Activated T-helper 2 cell treated with anti-CD3 and anti-CD28 coated beads, Interferon-gamma antibody, Interleukin-2, Interleukin-4, amounts not matched to agents 10 μg/mL and 5 μg/mL and 100 μg/mL, durations not matched to agents 14 hours and 24 hours and 36 hours (primary cell): ENCODE measurements around the gene GRB10. TPM values are rescaled to one million over a fixed set of nuclear protein-coding genes. Genes with fewer than 3 reads are reported as not detected.

Source experiments
- DNase-seq: peaks from one replicate; pipeline ENCODE4 v3.0.0; 2021; ENCODE audit warnings: low spot score
- H3K27ac Mint-ChIP-seq: one replicate; pipeline ENCODE4 v1.8.0; 2021; ENCODE audit warnings: mixed read lengths
- H3K27me3 Mint-ChIP-seq: one replicate; pipeline ENCODE4 v1.8.0; 2021; ENCODE audit warnings: low read depth, mixed read lengths
- H3K36me3 Mint-ChIP-seq: one replicate; pipeline ENCODE4 v1.8.0; 2021; ENCODE audit warnings: low read depth, mixed read lengths
- H3K4me1 Mint-ChIP-seq: one replicate; pipeline ENCODE4 v1.8.0; 2021; ENCODE audit warnings: low read depth, mixed read lengths
- H3K4me3 Mint-ChIP-seq: one replicate; pipeline ENCODE4 v1.8.0; 2021; ENCODE audit warnings: low read depth, mild to moderate bottlenecking, moderate library complexity, mixed read lengths
- H3K9me3 Mint-ChIP-seq: one replicate; pipeline ENCODE4 v1.8.0; 2021; ENCODE audit warnings: mixed read lengths
- intact Hi-C: fragments of 100-400 bp; cut with micrococcal nuclease; formaldehyde crosslinking; loops from one replicate; pipeline ENCODE4 v1.15.1; 2023
- total RNA-seq: library from RNA; stranded (reverse); gene quantifications from 2 replicates; pipeline ENCODE4 v1.2.3, GENCODE V29; 2022

The GRB10 gene
- total RNA-seq, 1 donor from 2014 or later: 2.3 TPM

GRCh38 chr7:50684713-50685075 lies 98.0 kb downstream of the GRB10 start:
- intact Hi-C loops: no loop called here
- Mint-ChIP-seq H3K36me3 (no peaks in the 10 kb centered on the region), H3K4me1 (no peaks in the 10 kb centered on the region), H3K4me3 (no peak overlapping the region), H3K9me3 (no peaks in the 10 kb centered on the region), H3K27me3 (peaks cover 21% of the 10 kb centered on the region), H3K27ac (no peak overlapping the region)
- no peak for DNase-seq

- no peaks in the 10 kb centered on the region for H3K9me3 Mint-ChIP-seq
- no peak overlapping the region for H3K27ac Mint-ChIP-seq
- no peak for DNase-seq
- intact Hi-C loops: no loop called here
- no peaks in the 10 kb centered on the region for H3K36me3 Mint-ChIP-seq
- peaks cover 23% of the 10 kb centered on the region for H3K27me3 Mint-ChIP-seq
- H3K4me1 Mint-ChIP-seq: peaks cover 2% of the 10 kb centered on the region
- no peak overlapping the region for H3K4me3 Mint-ChIP-seq
These were observed 98.5 kb downstream of the GRB10 start for GRCh38 chr7:50684011-50684712.

GRCh38 chr7:50682573-50682972 lies 100.1 kb downstream of the GRB10 start:
- no peak for DNase-seq
- Mint-ChIP-seq H3K27me3 (peaks cover 21% of the 10 kb centered on the region), H3K4me1 (peaks cover 4% of the 10 kb centered on the region), H3K36me3 (no peaks in the 10 kb centered on the region), H3K27ac (no peak overlapping the region), H3K9me3 (no peaks in the 10 kb centered on the region), H3K4me3 (no peak overlapping the region)
- intact Hi-C loops: no loop called here

- Mint-ChIP-seq H3K4me3 (no peak overlapping the region), H3K27ac (no peak overlapping the region), H3K4me1 (peaks cover 4% of the 10 kb centered on the region), H3K27me3 (peaks cover 20% of the 10 kb centered on the region), H3K9me3 (no peaks in the 10 kb centered on the region), H3K36me3 (no peaks in the 10 kb centered on the region)
- intact Hi-C loops: no loop called here
- DNase-seq: no peak
These were observed 100.6 kb downstream of the GRB10 start for GRCh38 chr7:50682079-50682478.

GRCh38 chr7:50681432-50682045 lies 101.2 kb downstream of the GRB10 start:
- intact Hi-C loops: no loop called here
- no peaks in the 10 kb centered on the region for H3K9me3 Mint-ChIP-seq
- peaks cover 4% of the 10 kb centered on the region for H3K4me1 Mint-ChIP-seq
- no peak overlapping the region for H3K27ac Mint-ChIP-seq
- no peak for DNase-seq
- H3K27me3 Mint-ChIP-seq: peaks cover 20% of the 10 kb centered on the region
- H3K36me3 Mint-ChIP-seq: no peaks in the 10 kb centered on the region
- no peak overlapping the region for H3K4me3 Mint-ChIP-seq

GRCh38 chr7:50679218-50680007 lies 103.3 kb downstream of the GRB10 start:
- Mint-ChIP-seq H3K27me3 (peaks cover 11% of the 10 kb centered on the region), H3K36me3 (no peaks in the 10 kb centered on the region), H3K27ac (no peak overlapping the region), H3K4me3 (no peak overlapping the region), H3K9me3 (no peaks in the 10 kb centered on the region), H3K4me1 (peaks cover 4% of the 10 kb centered on the region)
- intact Hi-C loops: loop anchor here (1.0 kb wide), 3 partner anchors 65 to 587 kb away; no protein-coding TSS in a partner anchor
- DNase-seq: no peak

- Mint-ChIP-seq H3K9me3 (no peaks in the 10 kb centered on the region), H3K4me3 (no peak overlapping the region), H3K27ac (no peak overlapping the region), H3K4me1 (peaks cover 4% of the 10 kb centered on the region), H3K36me3 (no peaks in the 10 kb centered on the region), H3K27me3 (peaks cover 9% of the 10 kb centered on the region)
- no peak for DNase-seq
- intact Hi-C loops: no loop called here
These were observed 104.1 kb downstream of the GRB10 start for GRCh38 chr7:50678586-50678985.

- intact Hi-C loops: no loop called here
- Mint-ChIP-seq H3K27ac (no peak overlapping the region), H3K27me3 (peaks cover 9% of the 10 kb centered on the region), H3K36me3 (no peaks in the 10 kb centered on the region), H3K9me3 (no peaks in the 10 kb centered on the region), H3K4me1 (peaks cover 4% of the 10 kb centered on the region), H3K4me3 (no peak overlapping the region)
- no peak for DNase-seq
These were observed 105.1 kb downstream of the GRB10 start for GRCh38 chr7:50677638-50677996.

- no peaks in the 10 kb centered on the region for H3K9me3 Mint-ChIP-seq
- peaks cover 5% of the 10 kb centered on the region for H3K27me3 Mint-ChIP-seq
- intact Hi-C loops: no loop called here
- H3K36me3 Mint-ChIP-seq: no peaks in the 10 kb centered on the region
- no peak for DNase-seq
- H3K4me3 Mint-ChIP-seq: no peak overlapping the region
- H3K4me1 Mint-ChIP-seq: peaks cover 4% of the 10 kb centered on the region
- H3K27ac Mint-ChIP-seq: no peak overlapping the region
These were observed 105.7 kb downstream of the GRB10 start for GRCh38 chr7:50676740-50677637.

GRCh38 chr7:50676079-50676478 lies 106.6 kb downstream of the GRB10 start:
- no peak overlapping the region for H3K27ac Mint-ChIP-seq
- no peak overlapping the region for H3K4me3 Mint-ChIP-seq
- no peaks in the 10 kb centered on the region for H3K9me3 Mint-ChIP-seq
- intact Hi-C loops: no loop called here
- no peaks in the 10 kb centered on the region for H3K36me3 Mint-ChIP-seq
- no peak for DNase-seq
- peaks cover 4% of the 10 kb centered on the region for H3K27me3 Mint-ChIP-seq
- H3K4me1 Mint-ChIP-seq: peaks cover 4% of the 10 kb centered on the region

GRCh38 chr7:50674896-50675835 lies 107.5 kb downstream of the GRB10 start:
- H3K4me3 Mint-ChIP-seq: no peak overlapping the region
- no peak overlapping the region for H3K27ac Mint-ChIP-seq
- DNase-seq: no peak
- H3K4me1 Mint-ChIP-seq: peaks cover 6% of the 10 kb centered on the region
- H3K9me3 Mint-ChIP-seq: no peaks in the 10 kb centered on the region
- no peaks in the 10 kb centered on the region for H3K36me3 Mint-ChIP-seq
- intact Hi-C loops: no loop called here
- peaks cover 2% of the 10 kb centered on the region for H3K27me3 Mint-ChIP-seq

- Mint-ChIP-seq H3K27me3 (peaks cover under 1% of the 10 kb centered on the region), H3K9me3 (no peaks in the 10 kb centered on the region), H3K4me1 (peaks cover 5% of the 10 kb centered on the region), H3K36me3 (no peaks in the 10 kb centered on the region), H3K4me3 (no peak overlapping the region), H3K27ac (no peak overlapping the region)
- intact Hi-C loops: no loop called here
- no peak for DNase-seq
These were observed 108.4 kb downstream of the GRB10 start for GRCh38 chr7:50674299-50674698.
